Panc1 (cell line): ENCODE results near the gene SH3BP5. TPM values are rescaled to one million over a fixed set of nuclear protein-coding genes. Genes with fewer than 3 reads are reported as not detected.

Source experiments
- ATAC-seq: fragments of 200-7000 bp; cut with Tn5 transposase; 2 replicates; pipeline ENCODE4 v1.9.1; 2020; ENCODE audit warnings: mild to moderate bottlenecking, moderate library complexity
- BruUV-seq: library from RNA; stranded (reverse); fragments of 400-500 nt; replicated peaks from 2 replicates; lab custom pipeline; 2021; lab: Mats Ljungman, UMichigan
- CTCF ChIA-PET: fragments of 300-600 bp; sonication (Branson Sonifier 250); formaldehyde crosslinking; loops from one replicate; lab custom pipeline; 2022; ENCODE audit warnings: antibody characterized with exemption; lab: Charles Lee
- POLR2A ChIA-PET: fragments of 300-600 bp; sonication (Branson Sonifier 250); formaldehyde crosslinking; loops from one replicate; lab custom pipeline; 2022; ENCODE audit warnings: antibody characterized with exemption; lab: Charles Lee
- DNase-seq: peaks from one replicate; pipeline ENCODE4 v3.0.0-alpha.2; 2010; ENCODE audit warnings: low read depth, low spot score
- H3K27ac ChIP-seq: 2 replicates; pipeline ENCODE4 v1.5.1; 2011; ENCODE audit warnings: mild to moderate bottlenecking, low read length, inconsistent platforms
- H3K27me3 ChIP-seq: fragments of 200-500 bp; sonication (Bioruptor generic); 2 replicates; pipeline ENCODE4 v1.6.0; 2014; ENCODE audit warnings: low read length, inconsistent platforms; ENCODE audit not compliant: control insufficient read depth, insufficient read depth
- H3K36me3 ChIP-seq: fragments of 200-500 bp; sonication (Bioruptor generic); 2 replicates; pipeline ENCODE4 v1.5.1; 2014; ENCODE audit warnings: inconsistent platforms, mild to moderate bottlenecking, low read length, moderate library complexity; ENCODE audit not compliant: control insufficient read depth, insufficient read depth
- H3K4me1 ChIP-seq: 2 replicates; pipeline ENCODE4 v1.5.1; 2011; ENCODE audit warnings: inconsistent platforms, mild to moderate bottlenecking, low read length, moderate library complexity; ENCODE audit not compliant: control insufficient read depth, insufficient read depth
- H3K4me3 ChIP-seq, 2 experiments: 2 replicates each; pipeline ENCODE4 v1.5.1; 2011 to 2012; ENCODE audit warnings: low read depth in 2 of 2, low read length in 2 of 2, mild to moderate bottlenecking in 2 of 2, inconsistent platforms in 1 of 2, moderate library complexity in 1 of 2
- H3K9me3 ChIP-seq: fragments of 200-500 bp; sonication (Bioruptor generic); 2 replicates; pipeline ENCODE4 v1.5.1; 2014; ENCODE audit warnings: low read depth, mild to moderate bottlenecking, inconsistent platforms, low read length, moderate library complexity; ENCODE audit not compliant: control insufficient read depth, insufficient read depth
- POLR2AphosphoS5 ChIP-seq: IDR thresholded peaks from 2 replicates; pipeline ENCODE4 v1.6.1; 2012; ENCODE audit warnings: mild to moderate bottlenecking, low read depth, low read length, moderate library complexity
- SIN3A ChIP-seq: IDR thresholded peaks from 2 replicates; pipeline ENCODE4 v1.6.1; 2012; ENCODE audit warnings: low read depth, mild to moderate bottlenecking, low read length, moderate library complexity, borderline replicate concordance; ENCODE audit not compliant: insufficient read depth
- TCF7L2 ChIP-seq: IDR thresholded peaks from 2 replicates; pipeline ENCODE4 v1.6.1; 2011; ENCODE audit warnings: mild to moderate bottlenecking, low read depth, low read length, inconsistent platforms
- in situ Hi-C: cut with HindIII; loops from 2 replicates; pipeline ENCODE4 v1.10.0; 2016; ENCODE audit warnings: low sequenced_read_pairs, low pct_unique_long_range_greater_than_20kb
- intact Hi-C: fragments of 100-400 bp; cut with micrococcal nuclease; formaldehyde crosslinking; loops from one replicate; pipeline ENCODE4 v1.10.0; 2022; ENCODE audit not compliant: unreplicated experiment
- total RNA-seq: library from RNA; stranded (reverse); gene quantifications from one replicate; pipeline ENCODE4 v1.2.1, GENCODE V29; 2021; ENCODE audit not compliant: unreplicated experiment
- TF ChIP-seq, protein P1 (sequence below): fragments of 450-650 bp; IDR thresholded peaks from 2 replicates; pipeline ENCODE4 v1.5.1; 2017; ENCODE audit warnings: mild to moderate bottlenecking
- TF ChIP-seq, protein P2 (sequence below), 2 experiments: IDR thresholded peaks; 2 replicates each; pipeline ENCODE4 v1.6.1; 2011 to 2012; ENCODE audit warnings: low read depth in 2 of 2, control low read depth in 1 of 2, low read length in 1 of 2, mild to moderate bottlenecking in 1 of 2, moderate library complexity in 1 of 2; ENCODE audit not compliant: insufficient read depth in 1 of 2

The SH3BP5 gene
- total RNA-seq, 1 experiment from 2014 or later, result 12.0 TPM

DNA sequence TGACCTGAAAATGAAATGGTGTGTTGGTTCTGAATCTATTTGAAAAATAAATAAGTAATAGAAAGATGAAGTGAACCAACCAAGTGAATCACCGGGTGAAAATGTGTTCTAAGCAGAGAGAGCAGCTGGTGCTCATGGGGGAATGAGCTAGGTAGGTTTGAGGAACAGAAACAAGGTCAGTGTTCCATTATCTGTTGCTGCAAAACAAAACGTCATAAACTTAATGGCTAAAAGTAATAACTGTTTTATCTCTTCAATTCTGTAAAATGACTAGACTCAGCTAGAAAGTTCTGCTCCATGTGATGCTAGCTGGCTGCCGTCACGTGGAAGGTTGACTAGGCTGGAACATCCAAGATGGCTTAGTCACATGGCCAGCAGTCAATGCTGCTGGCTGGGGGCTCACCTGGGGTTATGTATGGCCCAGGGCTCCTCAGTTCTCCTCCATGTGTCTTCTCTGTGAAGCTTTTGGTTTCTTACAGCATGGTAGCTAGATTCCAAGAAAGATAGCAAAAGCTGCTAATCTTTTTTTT is 13.3 kb upstream of the SH3BP5 start:
- in situ Hi-C loops, result no loop called here

DNA sequence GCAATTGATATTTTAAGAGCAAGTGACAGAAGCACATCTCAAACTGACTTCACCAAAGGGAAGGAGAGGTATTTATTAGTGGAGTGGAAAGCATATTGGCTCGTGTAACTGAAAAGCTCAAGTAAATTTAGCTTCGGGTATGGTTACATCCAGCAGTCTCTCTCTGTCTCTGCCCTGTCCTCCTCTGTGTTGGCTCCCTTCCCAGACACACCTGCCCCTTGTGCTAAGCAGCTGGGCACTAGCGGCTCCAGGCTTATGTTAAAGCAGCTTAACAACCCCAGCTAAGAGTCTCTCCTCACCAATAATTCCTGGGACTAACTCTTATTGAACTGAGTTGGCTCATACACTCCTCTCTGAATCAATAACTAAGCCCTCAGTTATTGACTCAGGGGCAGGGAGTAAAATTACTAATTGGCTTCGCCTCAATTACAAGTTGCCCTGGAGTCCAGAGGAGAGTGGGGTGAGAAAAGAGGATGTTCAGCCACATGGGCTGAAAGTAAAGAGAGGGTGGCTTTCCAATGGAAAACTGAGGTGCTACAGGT is 12.8 kb upstream of the SH3BP5 start:
- Histone ChIP-seq H3K36me3 (no peaks in the 10 kb centered on the region), H3K9me3 (no peaks in the 10 kb centered on the region), H3K27me3 (no peaks in the 10 kb centered on the region), H3K27ac (no peak overlapping the region), H3K4me3 (no peak overlapping the region), H3K4me1 (no peaks in the 10 kb centered on the region)
- DNase-seq, result no peak
- intact Hi-C loops (no loop called here), in situ Hi-C loops (no loop called here)
- ChIA-PET POLR2A (interaction anchor here (0.9 kb wide), 1 partner anchor 9 kb away, joined by 4 read pairs; no protein-coding TSS in a partner anchor), CTCF (no interaction called here)
- no peak for TF ChIP-seq POLR2AphosphoS5
- TF ChIP-seq SIN3A, result no peak
- TF ChIP-seq TCF7L2, result no peak
- no TSS peak for BruUV-seq
- ATAC-seq, result no peak

More for the DNA sequence above, 13.3 kb upstream of the SH3BP5 start:
- TF ChIP-seq, protein P1, sequence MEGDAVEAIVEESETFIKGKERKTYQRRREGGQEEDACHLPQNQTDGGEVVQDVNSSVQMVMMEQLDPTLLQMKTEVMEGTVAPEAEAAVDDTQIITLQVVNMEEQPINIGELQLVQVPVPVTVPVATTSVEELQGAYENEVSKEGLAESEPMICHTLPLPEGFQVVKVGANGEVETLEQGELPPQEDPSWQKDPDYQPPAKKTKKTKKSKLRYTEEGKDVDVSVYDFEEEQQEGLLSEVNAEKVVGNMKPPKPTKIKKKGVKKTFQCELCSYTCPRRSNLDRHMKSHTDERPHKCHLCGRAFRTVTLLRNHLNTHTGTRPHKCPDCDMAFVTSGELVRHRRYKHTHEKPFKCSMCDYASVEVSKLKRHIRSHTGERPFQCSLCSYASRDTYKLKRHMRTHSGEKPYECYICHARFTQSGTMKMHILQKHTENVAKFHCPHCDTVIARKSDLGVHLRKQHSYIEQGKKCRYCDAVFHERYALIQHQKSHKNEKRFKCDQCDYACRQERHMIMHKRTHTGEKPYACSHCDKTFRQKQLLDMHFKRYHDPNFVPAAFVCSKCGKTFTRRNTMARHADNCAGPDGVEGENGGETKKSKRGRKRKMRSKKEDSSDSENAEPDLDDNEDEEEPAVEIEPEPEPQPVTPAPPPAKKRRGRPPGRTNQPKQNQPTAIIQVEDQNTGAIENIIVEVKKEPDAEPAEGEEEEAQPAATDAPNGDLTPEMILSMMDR, result no peak
- TF ChIP-seq TCF7L2 (no peak), SIN3A (no peak), POLR2AphosphoS5 (no peak)
- H3K27ac ChIP-seq, result no peak overlapping the region
- H3K27me3 ChIP-seq, result no peaks in the 10 kb centered on the region
- no peaks in the 10 kb centered on the region for H3K9me3 ChIP-seq
- POLR2A ChIA-PET, result interaction anchor here (0.9 kb wide), 1 partner anchor 9 kb away, joined by 4 read pairs; no protein-coding TSS in a partner anchor
- CTCF ChIA-PET, result interaction anchor here (0.6 kb wide), 2 partner anchors 13 to 63 kb away, joined by 3 to 4 read pairs; no protein-coding TSS in a partner anchor
- H3K36me3 ChIP-seq, result no peaks in the 10 kb centered on the region
- intact Hi-C loops, result no loop called here
- no peaks in the 10 kb centered on the region for H3K4me1 ChIP-seq
- H3K4me3 ChIP-seq, result no peak overlapping the region
- ATAC-seq, result no peak
- no TSS peak for BruUV-seq
- no peak for DNase-seq

DNA sequence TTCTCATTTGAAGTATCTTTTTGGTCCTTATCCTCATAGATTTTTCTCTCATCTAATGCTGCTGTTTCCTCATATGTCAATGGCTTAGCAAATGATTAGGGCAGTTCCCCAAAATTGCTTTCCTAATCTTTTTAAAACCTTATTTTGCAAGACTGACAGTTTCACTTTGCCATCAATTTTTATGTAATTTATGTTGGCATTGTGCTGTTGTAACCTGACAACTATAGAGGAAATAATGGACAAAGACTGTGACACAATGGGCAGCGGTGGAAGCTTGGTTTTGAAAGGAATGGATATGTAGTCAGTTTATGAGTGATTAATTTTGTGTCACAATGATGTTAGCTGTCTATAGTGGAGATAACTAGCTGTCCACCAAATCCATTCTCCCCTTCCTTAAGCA is 10.6 kb upstream of the SH3BP5 start:
- BruUV-seq, result no TSS peak
- no peak for ATAC-seq
- TF ChIP-seq POLR2AphosphoS5, result no peak
- TF ChIP-seq, protein P2, sequence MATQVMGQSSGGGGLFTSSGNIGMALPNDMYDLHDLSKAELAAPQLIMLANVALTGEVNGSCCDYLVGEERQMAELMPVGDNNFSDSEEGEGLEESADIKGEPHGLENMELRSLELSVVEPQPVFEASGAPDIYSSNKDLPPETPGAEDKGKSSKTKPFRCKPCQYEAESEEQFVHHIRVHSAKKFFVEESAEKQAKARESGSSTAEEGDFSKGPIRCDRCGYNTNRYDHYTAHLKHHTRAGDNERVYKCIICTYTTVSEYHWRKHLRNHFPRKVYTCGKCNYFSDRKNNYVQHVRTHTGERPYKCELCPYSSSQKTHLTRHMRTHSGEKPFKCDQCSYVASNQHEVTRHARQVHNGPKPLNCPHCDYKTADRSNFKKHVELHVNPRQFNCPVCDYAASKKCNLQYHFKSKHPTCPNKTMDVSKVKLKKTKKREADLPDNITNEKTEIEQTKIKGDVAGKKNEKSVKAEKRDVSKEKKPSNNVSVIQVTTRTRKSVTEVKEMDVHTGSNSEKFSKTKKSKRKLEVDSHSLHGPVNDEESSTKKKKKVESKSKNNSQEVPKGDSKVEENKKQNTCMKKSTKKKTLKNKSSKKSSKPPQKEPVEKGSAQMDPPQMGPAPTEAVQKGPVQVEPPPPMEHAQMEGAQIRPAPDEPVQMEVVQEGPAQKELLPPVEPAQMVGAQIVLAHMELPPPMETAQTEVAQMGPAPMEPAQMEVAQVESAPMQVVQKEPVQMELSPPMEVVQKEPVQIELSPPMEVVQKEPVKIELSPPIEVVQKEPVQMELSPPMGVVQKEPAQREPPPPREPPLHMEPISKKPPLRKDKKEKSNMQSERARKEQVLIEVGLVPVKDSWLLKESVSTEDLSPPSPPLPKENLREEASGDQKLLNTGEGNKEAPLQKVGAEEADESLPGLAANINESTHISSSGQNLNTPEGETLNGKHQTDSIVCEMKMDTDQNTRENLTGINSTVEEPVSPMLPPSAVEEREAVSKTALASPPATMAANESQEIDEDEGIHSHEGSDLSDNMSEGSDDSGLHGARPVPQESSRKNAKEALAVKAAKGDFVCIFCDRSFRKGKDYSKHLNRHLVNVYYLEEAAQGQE (IDR thresholded peaks at IDR 0.05; ENCODE audit: insufficient read depth in 1 of 2, low read depth in 2 of 2, low read length in 1 of 2), result no peak
- H3K4me1 ChIP-seq, result no peaks in the 10 kb centered on the region
- H3K4me3 ChIP-seq, result no peak overlapping the region
- H3K27me3 ChIP-seq, result no peaks in the 10 kb centered on the region
- H3K27ac ChIP-seq, result no peak overlapping the region
- intact Hi-C loops, result no loop called here
- ChIA-PET CTCF (no interaction called here), POLR2A (no interaction called here)
- no peaks in the 10 kb centered on the region for H3K36me3 ChIP-seq
- in situ Hi-C loops, result no loop called here
- H3K9me3 ChIP-seq, result no peaks in the 10 kb centered on the region
- DNase-seq, result no peak
